ENCODE measurements around the gene FBXO11. TPM values are rescaled to one million over a fixed set of nuclear protein-coding genes. Genes with fewer than 3 reads are reported as not detected.

The FBXO11 gene
- total RNA-seq, 2 donors from 2014 or later = 42.7 to 48.4 TPM

DNA sequence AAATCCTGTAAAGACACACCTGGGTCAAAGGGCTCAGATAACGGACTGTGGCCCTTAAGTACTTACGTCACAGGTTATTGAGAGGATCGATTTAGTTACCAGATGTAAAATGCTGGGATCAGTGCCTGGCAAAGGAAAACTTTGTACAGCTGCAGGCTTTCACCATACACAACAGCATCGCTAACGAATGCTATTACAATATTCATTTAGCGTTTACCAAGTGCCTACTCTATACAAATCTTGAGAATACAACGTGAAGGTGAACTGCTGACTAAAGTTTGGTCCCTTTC is 124.0 kb downstream of the FBXO11 start:
- DNase-seq (ENCODE audit: low spot score) = no peak
- ATAC-seq = no peak
- peaks cover 18 to 20% of the 10 kb centered on the region in 2 donors for H3K4me1 Mint-ChIP-seq (ENCODE audit: low read depth in 2 of 2)

DNA sequence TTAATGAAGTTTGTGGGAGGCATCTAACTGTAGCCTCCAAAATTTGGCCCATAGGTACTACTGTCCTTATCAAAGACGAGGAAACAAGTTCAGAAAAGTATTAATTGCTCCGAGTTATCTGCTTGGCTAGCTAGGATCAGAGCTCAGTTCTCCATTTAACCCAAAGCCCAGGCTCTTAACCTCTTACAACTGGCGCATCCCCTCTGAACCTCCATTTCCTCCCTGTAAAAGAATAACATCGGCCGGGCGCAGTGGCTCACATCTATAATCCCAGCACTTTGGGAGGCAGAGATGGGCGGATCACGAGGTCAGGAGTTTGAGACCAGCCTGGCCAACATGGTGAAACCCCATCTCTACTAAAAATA is 126.9 kb downstream of the FBXO11 start:
- no peak for ATAC-seq
- Mint-ChIP-seq H3K36me3 (no peaks in the 10 kb centered on the region), H3K27ac (no peak overlapping the region), H3K4me3 (no peak overlapping the region), H3K4me1 (ENCODE audit: low read depth in 2 of 2) (peaks cover 0 to 7% of the 10 kb centered on the region in 2 donors), H3K9me3 (no peaks in the 10 kb centered on the region), H3K27me3 (no peaks in the 10 kb centered on the region)
- no peak for DNase-seq (ENCODE audit: low spot score)

More for the DNA sequence above, 124.0 kb downstream of the FBXO11 start:
- H3K9me3 Mint-ChIP-seq = no peaks in the 10 kb centered on the region
- H3K4me3 Mint-ChIP-seq = peak overlapping the region; percentile 93
- H3K36me3 Mint-ChIP-seq = peaks cover 4% of the 10 kb centered on the region
- no peaks in the 10 kb centered on the region for H3K27me3 Mint-ChIP-seq
- H3K27ac Mint-ChIP-seq = peak overlapping the region in 1 of 2 donors; percentile 74

DNA sequence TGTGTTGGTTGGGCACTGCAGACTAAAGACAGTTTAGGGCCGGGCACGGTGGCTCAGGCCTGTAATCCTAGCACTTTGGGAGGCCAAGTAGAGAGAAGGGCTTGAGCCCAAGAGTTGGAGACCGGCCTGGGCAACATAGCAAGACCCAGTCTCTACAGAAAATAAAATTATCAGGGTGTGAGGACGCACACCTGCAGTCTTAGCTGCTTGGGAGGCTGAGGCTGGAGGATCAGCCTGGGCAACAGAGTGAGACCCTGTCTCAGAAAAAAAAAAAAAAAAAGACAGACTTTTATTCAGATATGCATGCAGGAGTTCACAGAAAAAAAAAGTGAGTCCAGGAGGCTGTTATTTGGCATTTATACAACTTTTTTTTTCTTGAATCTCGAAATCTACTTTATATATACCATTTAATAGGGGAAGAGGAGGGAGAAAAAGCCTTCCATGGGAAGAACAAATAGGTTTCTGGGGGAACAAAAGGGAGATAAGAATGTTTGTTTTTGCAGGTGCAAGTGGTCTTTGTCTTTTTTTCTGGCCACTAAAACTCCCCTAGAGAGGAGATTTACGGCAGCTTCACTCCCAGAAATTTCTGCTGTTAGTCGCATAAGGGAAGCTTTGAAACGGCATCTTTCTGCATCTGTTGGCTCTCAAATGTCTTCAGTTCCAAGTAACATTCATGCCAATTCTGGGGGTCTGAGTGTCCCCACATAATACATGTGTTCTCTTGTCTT is 127.4 kb downstream of the FBXO11 start:
- Mint-ChIP-seq H3K9me3 (no peaks in the 10 kb centered on the region), H3K4me3 (no peak overlapping the region), H3K27ac (no peak overlapping the region), H3K36me3 (no peaks in the 10 kb centered on the region), H3K27me3 (no peaks in the 10 kb centered on the region), H3K4me1 (ENCODE audit: low read depth in 2 of 2) (peaks cover 0 to 5% of the 10 kb centered on the region in 2 donors)
- ATAC-seq (no peak), DNase-seq (ENCODE audit: low spot score) (no peak)

DNA sequence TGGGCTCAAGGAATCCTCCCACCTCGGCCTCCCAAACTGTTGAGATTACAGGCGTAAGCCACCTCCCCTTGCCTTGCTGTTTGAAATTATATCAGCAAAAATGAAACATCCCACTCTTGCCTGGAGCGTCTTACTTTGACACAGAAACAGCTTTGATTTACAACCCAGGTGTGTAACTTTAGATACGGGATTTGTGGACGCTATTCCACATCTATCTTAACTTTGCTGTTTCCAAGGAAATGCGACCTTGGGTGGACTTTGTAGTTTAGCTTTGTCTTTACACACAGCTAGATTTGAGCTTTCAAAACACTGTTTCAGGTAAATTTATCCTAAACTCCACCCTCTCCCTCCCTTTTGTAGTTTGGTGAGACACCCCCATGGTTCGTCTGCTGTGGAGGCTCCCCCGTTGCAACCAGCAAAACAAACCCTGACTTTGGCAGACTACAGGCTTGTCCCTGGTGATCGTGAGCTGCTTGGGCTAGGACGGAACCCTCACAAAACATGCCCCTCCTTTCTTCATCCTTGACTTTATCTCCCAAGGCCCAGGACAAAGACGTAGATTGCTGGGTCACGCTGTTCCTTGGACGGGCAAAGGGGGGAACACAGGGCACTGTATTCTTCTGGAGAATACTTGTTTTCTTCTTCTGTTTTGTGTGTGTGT is 128.9 kb downstream of the FBXO11 start:
- no peak overlapping the region for H3K27ac Mint-ChIP-seq
- H3K4me1 Mint-ChIP-seq (ENCODE audit: low read depth in 2 of 2) = no peaks in the 10 kb centered on the region
- no peaks in the 10 kb centered on the region for H3K36me3 Mint-ChIP-seq
- ATAC-seq (no peak), DNase-seq (ENCODE audit: low spot score) (no peak)
- H3K27me3 Mint-ChIP-seq = peaks cover 0 to 2% of the 10 kb centered on the region in 2 donors
- no peak overlapping the region for H3K4me3 Mint-ChIP-seq
- no peaks in the 10 kb centered on the region for H3K9me3 Mint-ChIP-seq

DNA sequence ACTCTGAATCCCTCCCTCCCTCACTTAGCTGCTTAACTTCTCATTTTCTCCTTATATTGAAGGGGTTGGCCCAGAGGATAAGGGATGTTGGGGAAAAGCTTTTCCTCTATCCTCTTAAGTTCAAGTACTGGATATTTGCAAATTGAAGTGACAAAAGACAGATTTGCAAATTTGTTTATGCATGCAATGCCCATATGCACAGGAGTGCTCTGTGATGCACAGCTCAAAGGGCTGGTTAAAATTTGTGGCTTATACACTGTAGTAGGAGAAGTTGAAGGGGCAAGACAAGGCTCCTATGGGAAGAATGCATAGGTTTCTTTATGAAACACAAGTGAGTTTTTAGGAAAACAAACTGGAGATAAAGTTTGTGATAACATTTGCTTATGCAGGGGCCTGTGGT is 131.7 kb downstream of the FBXO11 start:
- H3K4me1 Mint-ChIP-seq (ENCODE audit: low read depth in 2 of 2) = peaks cover 0 to 4% of the 10 kb centered on the region in 2 donors
- no peak overlapping the region for H3K4me3 Mint-ChIP-seq
- no peaks in the 10 kb centered on the region for H3K36me3 Mint-ChIP-seq
- DNase-seq (ENCODE audit: low spot score) (no peak), ATAC-seq (no peak)
- peaks cover 0 to 2% of the 10 kb centered on the region in 2 donors for H3K27me3 Mint-ChIP-seq
- no peaks in the 10 kb centered on the region for H3K9me3 Mint-ChIP-seq
- H3K27ac Mint-ChIP-seq = no peak overlapping the region

DNA sequence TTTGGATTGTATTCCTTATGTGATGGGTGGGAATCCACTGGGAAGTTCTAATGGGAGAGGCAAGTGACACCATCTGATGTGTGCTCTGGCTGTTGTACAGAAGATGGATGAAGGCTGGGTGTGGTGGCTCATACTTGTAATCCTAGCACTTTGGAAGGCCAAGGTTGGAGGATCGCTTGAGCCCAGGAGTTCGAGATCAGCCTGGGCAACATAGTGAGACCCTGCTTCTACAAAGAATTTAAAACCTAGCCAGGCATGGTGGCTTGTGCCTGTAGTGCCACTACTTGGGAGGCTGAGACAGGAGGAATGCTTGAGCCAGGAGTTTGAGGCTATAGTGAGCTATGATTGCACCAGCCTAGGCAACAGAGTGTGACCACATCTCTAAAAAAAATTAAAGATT is 134.0 kb downstream of the FBXO11 start:
- H3K9me3 Mint-ChIP-seq = no peaks in the 10 kb centered on the region
- peaks cover 0 to 2% of the 10 kb centered on the region in 2 donors for H3K27me3 Mint-ChIP-seq

DNA sequence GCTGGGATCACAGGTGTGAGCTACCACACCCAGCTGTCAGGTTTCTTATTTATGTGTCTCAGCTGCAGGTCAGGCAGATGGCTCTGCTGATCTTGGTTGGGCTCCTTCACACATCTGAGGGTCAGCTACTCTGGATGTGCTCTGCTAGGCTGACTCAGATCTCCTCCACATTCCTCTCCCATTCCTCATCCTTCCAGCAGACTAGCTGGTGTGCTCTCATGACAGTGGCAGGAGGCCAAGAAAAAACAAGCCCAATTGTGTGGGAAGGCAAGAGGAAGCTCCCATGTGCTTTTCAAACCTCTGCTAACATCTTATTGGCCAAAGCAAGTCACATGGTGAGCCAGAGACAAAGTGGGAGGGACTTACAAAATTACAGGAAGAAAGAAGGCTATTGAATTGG is 135.1 kb downstream of the FBXO11 start:
- H3K27ac Mint-ChIP-seq = no peak overlapping the region
- DNase-seq (ENCODE audit: low spot score) = no peak
- no peaks in the 10 kb centered on the region for H3K36me3 Mint-ChIP-seq
- H3K9me3 Mint-ChIP-seq = no peaks in the 10 kb centered on the region
- peaks cover 0 to 2% of the 10 kb centered on the region in 2 donors for H3K27me3 Mint-ChIP-seq
- no peak for ATAC-seq
- no peak overlapping the region for H3K4me3 Mint-ChIP-seq
- peaks cover 4 to 10% of the 10 kb centered on the region in 2 donors for H3K4me1 Mint-ChIP-seq (ENCODE audit: low read depth in 2 of 2)

More for the DNA sequence above, 134.0 kb downstream of the FBXO11 start:
- DNase-seq (ENCODE audit: low spot score) (no peak), ATAC-seq (no peak)
- H3K27ac Mint-ChIP-seq = no peak overlapping the region
- H3K4me1 Mint-ChIP-seq (ENCODE audit: low read depth in 2 of 2) = peaks cover 4 to 10% of the 10 kb centered on the region in 2 donors
- no peak overlapping the region for H3K4me3 Mint-ChIP-seq
- H3K36me3 Mint-ChIP-seq = no peaks in the 10 kb centered on the region

DNA sequence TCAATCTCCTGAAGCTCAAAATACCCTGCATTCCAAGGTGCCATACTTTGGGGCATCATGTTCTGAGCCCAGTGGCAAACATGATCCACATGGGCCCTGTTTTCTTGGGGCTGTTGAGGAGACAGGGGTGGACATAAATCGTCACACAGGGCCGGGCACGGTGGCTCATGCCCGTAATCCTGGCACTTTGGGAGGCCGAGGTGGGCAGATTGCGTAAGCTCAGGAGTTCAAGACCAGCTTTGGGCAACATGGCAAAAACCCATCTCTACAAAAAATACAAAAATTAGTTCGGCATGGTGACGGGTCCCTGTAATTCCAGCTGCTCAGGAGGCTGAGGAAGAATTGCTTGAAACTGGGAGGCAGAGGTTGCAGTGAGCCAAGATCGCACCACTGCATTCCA is 137.0 kb downstream of the FBXO11 start:
- DNase-seq (ENCODE audit: low spot score) (no peak), ATAC-seq (no peak)
- H3K9me3 Mint-ChIP-seq = no peaks in the 10 kb centered on the region
- peaks cover 0 to 2% of the 10 kb centered on the region in 2 donors for H3K27me3 Mint-ChIP-seq
- no peaks in the 10 kb centered on the region for H3K36me3 Mint-ChIP-seq
- H3K4me1 Mint-ChIP-seq (ENCODE audit: low read depth in 2 of 2) = peaks cover 4 to 10% of the 10 kb centered on the region in 2 donors
- H3K4me3 Mint-ChIP-seq = no peak overlapping the region
- H3K27ac Mint-ChIP-seq = no peak overlapping the region

DNA sequence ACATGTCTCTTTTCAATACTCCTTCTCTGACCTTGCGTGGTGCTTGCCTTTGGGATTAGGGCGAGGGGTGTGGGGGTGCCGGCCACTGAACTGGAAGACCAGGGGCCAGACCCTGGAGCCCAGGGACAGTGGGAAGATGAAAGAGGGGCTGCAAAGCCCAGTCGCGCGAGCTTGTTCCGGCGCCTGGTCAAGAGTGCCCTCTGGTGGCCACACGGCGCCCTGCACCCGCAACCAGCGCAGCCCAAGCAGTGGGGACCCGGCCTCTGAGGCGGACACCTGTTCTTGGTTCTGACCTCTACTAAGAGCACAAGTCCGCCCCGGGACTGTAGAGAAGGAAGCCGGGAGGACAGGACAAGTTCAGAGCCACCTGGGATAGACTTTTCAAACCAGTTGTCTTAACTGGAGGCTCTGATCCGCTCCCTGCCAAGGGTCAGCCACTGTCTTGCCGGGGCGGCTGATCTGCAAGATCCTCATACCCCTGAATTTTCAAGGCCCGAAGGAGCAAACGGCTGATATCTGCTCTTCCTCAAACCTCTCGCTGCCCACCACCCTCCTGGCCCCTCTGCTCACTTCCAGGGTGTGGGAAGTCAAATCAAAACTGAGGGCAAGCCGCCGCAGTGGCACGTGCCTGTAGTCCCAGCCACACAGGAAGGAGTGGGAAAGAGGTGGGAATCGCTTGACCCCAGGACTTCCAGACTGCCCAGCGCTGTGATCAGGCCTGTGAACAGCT is 138.3 kb downstream of the FBXO11 start:
- peaks cover 4 to 10% of the 10 kb centered on the region in 2 donors for H3K4me1 Mint-ChIP-seq (ENCODE audit: low read depth in 2 of 2)
- H3K9me3 Mint-ChIP-seq = no peaks in the 10 kb centered on the region
- H3K4me3 Mint-ChIP-seq = no peak overlapping the region
- H3K27ac Mint-ChIP-seq = no peak overlapping the region
- ATAC-seq = peak; percentile 79 to 84
- no peaks in the 10 kb centered on the region for H3K36me3 Mint-ChIP-seq
- peaks cover 0 to 2% of the 10 kb centered on the region in 2 donors for H3K27me3 Mint-ChIP-seq
- DNase-seq (ENCODE audit: low spot score) = peak; percentile 66

DNA sequence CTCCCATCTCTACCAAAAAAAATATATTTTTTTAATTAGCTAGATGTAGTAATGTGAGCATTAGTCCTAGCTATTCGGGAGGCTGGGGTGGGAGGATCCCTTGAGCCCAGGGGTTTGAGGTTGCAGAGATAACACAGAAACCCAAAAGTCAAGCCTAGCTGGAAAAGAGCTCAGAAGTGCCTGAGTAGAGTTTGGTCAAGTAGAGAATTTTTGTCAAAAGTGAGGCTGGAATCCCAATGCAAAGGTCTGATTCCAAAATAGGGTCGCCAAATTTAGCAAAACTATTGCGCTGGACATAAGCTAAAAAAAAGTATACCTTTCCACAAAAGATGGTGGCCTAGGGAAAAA is 138.8 kb downstream of the FBXO11 start:
- no peaks in the 10 kb centered on the region for H3K36me3 Mint-ChIP-seq
- H3K9me3 Mint-ChIP-seq = no peaks in the 10 kb centered on the region
- ATAC-seq = no peak
- DNase-seq (ENCODE audit: low spot score) = no peak
- peaks cover 4 to 10% of the 10 kb centered on the region in 2 donors for H3K4me1 Mint-ChIP-seq (ENCODE audit: low read depth in 2 of 2)
- no peaks in the 10 kb centered on the region for H3K27me3 Mint-ChIP-seq
- no peak overlapping the region for H3K4me3 Mint-ChIP-seq
- no peak overlapping the region for H3K27ac Mint-ChIP-seq

DNA sequence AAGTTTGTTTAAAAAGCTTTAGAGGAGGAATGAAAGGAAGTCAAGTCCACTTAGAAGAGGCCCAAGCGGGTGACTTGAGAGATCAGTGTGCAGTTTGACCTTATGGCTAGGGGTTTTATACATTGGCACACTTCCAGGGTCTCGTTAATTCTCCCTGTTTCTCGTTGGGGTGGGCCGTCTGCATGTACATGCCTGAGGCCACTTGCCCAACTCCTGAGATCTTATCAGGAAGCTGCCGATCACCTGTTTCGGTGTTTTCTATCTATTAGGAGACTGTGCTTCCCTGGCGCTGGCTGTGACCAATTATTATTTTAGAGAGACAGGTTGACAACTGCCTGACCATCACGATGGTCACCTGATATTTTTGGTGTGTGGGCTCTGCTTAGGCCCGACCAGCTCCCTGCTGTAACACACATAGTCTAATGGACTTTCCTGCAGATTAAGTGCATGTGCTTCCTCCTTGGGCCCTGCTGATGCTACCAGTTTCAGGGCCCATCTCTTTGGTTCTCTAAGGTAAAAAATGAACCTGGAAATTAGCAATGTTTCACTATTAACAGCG is 154.4 kb downstream of the FBXO11 start:
- H3K4me3 Mint-ChIP-seq = peak overlapping the region; percentile 72
- peaks cover 3% of the 10 kb centered on the region for H3K9me3 Mint-ChIP-seq
- ATAC-seq (peak; percentile 37 to 64), DNase-seq (ENCODE audit: low spot score) (no peak)
- H3K27me3 Mint-ChIP-seq = no peaks in the 10 kb centered on the region
- peaks cover 2% of the 10 kb centered on the region for H3K36me3 Mint-ChIP-seq
- H3K4me1 Mint-ChIP-seq (ENCODE audit: low read depth in 2 of 2) = peaks cover 9 to 13% of the 10 kb centered on the region in 2 donors
- H3K27ac Mint-ChIP-seq = peak overlapping the region; percentile 54 to 83

DNA sequence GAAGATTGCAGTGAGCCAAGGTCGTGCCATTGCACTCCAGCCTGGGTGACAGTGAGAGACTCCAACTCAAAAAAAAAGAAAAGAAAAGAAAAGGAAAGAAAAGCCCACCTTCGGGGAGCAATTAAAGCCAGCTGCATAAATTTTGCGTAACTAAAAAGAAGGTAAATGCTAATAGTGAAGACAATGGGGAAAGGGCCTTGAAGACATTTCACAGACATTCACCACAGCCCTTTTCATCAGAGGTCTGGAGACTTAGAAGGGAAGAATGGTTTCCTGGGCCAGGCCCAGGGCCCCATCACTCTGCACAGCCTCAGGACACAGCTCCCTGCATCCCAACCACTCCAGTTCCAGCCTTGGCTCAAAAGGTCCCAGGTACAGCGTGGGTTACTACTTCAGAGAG is 158.4 kb downstream of the FBXO11 start:
- Mint-ChIP-seq H3K27me3 (peaks cover 9 to 11% of the 10 kb centered on the region in 2 donors), H3K4me3 (no peak overlapping the region), H3K4me1 (ENCODE audit: low read depth in 2 of 2) (peaks cover 9 to 13% of the 10 kb centered on the region in 2 donors), H3K27ac (no peak overlapping the region), H3K9me3 (peaks cover 3% of the 10 kb centered on the region), H3K36me3 (peaks cover 6% of the 10 kb centered on the region)
- ATAC-seq (no peak), DNase-seq (ENCODE audit: low spot score) (no peak)

DNA sequence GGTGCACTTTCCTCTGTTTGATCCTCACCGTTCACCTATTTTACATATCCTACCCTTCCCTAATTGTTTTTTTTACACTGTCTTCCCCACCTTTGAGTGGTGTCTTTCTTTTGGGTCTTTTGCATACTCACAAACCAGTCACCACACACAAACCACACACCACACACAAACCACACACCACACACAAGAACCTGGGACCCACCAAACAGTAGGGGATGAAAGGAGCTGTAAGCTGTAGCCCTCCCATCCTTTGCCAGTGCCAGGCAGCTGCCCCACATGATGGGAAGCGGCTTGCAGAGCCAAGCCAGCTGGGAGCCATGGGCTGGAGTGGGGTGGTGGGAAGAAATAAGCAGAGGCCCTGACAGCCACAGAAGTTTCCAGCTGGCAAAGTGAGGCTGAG is 162.2 kb downstream of the FBXO11 start:
- Mint-ChIP-seq H3K27me3 (peaks cover 14 to 17% of the 10 kb centered on the region in 2 donors), H3K9me3 (peaks cover 3% of the 10 kb centered on the region), H3K36me3 (peaks cover 6% of the 10 kb centered on the region), H3K4me3 (no peak overlapping the region), H3K27ac (no peak overlapping the region), H3K4me1 (ENCODE audit: low read depth in 2 of 2) (no peaks in the 10 kb centered on the region)
- ATAC-seq (no peak), DNase-seq (ENCODE audit: low spot score) (no peak)

DNA sequence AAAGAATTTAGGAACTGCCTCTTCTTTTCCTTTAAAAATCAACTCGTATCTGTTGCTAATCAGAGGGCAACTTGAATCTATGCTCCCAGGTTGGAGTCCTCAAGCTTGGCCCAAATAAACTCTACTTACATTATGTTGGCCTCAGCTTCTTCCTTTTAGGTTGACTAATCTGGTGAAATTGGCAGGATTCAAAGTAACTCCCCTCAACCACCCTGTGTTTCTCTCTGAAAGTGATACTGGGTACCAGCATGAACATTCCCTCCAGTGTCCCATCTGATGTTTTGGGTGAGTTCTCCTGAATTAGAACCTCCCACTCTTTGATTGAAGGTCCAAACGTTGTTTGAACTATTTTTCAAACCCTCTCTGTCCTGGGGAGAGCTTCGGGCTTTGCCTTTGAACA is 164.7 kb downstream of the FBXO11 start:
- Mint-ChIP-seq H3K36me3 (peaks cover 1% of the 10 kb centered on the region), H3K4me3 (no peak overlapping the region), H3K27me3 (peaks cover 17 to 19% of the 10 kb centered on the region in 2 donors), H3K27ac (no peak overlapping the region), H3K9me3 (no peaks in the 10 kb centered on the region), H3K4me1 (ENCODE audit: low read depth in 2 of 2) (no peaks in the 10 kb centered on the region)
- DNase-seq (ENCODE audit: low spot score) = no peak
- ATAC-seq = no peak

Measured in natural killer cell treated with Interleukin-12 subunit alpha and Interleukin-12 subunit beta and Interleukin-15 and Interleukin-18, amount 100 ng/mL, for 72 hours (primary cell).